NCI-H524 treated with DMSO at 0.1 percent for 48 hours (cell line): Measurements from ENCODE around the gene UPF3A.
"Not testable (repeated sequence)": the region's sequence is repeated elsewhere in the genome, so short reads cannot be mapped to it uniquely, and the experiment has no call there.

Experiments
- DNase-seq: peaks from one replicate; lab custom pipeline; 2025; lab: John Stamatoyannopoulos, UW

The UPF3A gene

GRCh38 chr13:114264313-114264712 lies 17.1 kb upstream of the UPF3A start:
- DNase-seq = not testable (repeated sequence)

- DNase-seq = no peak
Measured at GRCh38 chr13:114264886-114265611, 16.4 kb upstream of the UPF3A start.

DNA sequence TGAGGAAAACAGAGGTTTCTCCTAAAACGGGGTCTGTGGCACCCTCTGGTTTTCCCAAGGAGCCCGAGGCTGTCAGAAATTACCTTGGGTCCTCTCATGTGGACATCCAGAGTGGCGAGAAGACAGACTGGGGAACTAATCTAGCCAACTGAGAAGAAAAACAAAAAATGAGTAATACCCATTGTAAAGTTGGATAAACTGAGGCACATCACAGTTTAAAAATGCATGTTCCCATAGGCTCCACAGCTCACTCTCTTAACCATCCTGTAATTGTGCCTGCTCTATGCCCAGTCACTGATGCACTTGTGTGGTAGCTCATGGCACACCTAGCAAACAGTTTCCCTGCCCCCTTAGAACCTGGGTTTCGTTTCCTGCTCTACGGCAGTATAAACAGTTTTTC lies 15.2 kb upstream of the UPF3A start:
- DNase-seq = no peak

GRCh38 chr13:114268344-114269280 lies 12.8 kb upstream of the UPF3A start:
- DNase-seq = no peak

GRCh38 chr13:114269281-114269770 lies 12.1 kb upstream of the UPF3A start:
- DNase-seq = no peak

DNA sequence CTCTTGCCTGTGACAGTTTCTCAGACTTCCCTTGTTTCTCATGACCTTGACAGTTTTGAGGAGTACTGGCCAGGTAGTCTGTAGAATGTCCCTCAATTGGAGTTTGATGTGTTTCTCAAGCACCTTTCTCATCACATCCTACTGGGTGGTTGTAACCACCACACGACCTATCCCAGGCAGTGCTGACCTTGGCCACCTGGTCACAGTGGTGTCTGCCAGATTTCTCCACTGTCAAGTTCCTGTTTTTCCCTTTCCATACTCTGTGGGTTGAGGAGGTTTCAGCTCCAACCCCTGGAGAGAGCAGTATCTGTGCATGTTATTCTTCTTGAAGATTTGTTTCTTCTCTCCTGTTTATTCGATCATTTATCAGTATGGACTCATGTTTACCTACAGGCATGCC lies 8.4 kb upstream of the UPF3A start:
- DNase-seq = no peak

- DNase-seq = no peak
Measured at GRCh38 chr13:114275304-114275703, 6.1 kb upstream of the UPF3A start.

DNA sequence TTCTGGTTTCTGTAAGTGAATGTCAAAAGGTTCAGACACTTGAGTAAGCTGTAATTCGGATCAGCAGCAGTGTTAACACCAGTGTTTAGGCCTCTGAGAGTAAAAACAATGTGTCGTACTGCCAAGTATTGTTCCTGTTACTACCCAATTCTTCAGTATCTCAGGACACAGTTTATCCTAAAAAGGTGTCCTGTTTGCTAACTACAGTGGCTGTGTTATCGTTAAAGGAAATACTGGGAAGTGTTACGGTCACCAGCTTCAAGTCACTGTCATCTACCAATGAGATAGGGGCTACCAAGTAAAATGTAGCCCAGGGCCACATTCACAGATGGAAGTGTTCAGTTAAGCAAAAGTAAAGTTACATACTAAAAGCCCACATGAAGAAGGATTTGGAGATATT lies 2.3 kb upstream of the UPF3A start:
- DNase-seq = no peak

DNA sequence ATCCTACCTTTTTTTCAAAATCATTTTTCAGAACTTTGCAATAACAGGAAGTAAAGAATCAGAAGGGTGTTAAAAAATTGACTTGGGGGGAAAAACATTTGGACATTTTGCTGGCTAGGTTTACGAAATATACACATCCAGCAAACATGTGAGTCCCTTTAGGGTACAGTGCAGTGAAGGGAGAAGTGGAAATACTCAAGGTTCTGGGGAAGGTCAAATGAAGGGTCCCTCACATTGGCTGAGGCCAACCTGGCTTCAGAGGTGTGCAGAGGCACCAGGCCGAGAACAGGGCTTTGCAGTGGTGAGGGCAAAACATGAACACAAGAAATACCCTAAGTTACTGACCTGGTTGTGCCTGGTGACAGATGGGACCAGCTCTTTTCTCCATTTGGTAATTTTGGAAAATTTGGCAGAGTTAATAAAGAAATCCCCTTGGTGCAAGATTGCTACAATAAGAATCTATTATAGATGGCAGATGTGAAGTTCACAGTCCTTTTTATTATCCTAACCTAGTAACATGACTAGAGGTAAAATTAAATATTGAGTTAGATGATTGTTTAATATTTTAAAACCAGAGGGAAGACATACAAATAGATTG lies 1.5 kb upstream of the UPF3A start:
- no peak for DNase-seq

- DNase-seq = peak; percentile 33
Measured at GRCh38 chr13:114282041-114282670, 755 bp downstream of the UPF3A start.

- DNase-seq = no peak
Measured at GRCh38 chr13:114283576-114283975, 2.2 kb downstream of the UPF3A start.

DNA sequence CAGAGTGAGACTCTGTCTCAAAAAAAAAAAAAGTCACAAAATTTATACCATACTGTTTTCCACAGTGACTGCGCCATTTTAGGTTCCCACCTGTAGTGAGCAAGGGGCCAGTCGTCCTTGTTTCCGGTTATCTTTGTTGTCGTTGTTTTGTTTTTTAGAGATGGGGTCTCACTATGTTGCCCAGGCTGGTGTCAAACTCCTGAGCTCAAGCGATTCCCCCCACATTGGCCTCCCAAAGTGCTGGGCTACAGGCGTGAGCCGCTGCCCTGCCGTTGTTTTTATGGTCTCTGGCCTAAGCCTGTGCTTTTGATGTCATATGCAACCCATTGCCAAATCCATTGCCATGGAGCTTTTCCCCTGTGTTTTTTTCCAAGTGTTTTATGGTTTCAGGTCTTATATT lies 3.3 kb downstream of the UPF3A start:
- no peak for DNase-seq

- no peak for DNase-seq
Measured at GRCh38 chr13:114285166-114285808, 3.9 kb downstream of the UPF3A start.

DNA sequence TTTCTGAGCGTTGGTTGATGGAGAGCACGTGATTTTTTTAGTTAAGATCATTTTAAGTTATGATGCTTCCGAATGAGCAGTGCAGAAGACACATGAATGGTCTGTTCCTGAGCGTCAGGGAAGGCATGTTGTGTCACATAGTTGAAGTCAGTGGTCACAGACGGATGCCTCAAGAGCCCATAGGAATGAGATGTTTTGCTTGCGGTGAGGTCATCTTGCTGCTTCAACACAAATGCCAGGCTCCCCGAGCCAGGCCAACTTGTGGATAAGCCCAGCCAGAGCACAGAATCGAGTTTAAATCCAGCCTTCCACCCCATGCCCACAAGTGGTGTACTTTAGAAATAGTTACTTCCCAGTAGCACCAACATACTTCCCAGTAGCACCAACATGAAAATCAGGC lies 5.4 kb downstream of the UPF3A start:
- DNase-seq = no peak

- DNase-seq = no peak
Measured at GRCh38 chr13:114288157-114288591, 6.8 kb downstream of the UPF3A start.

- DNase-seq = no peak
Measured at GRCh38 chr13:114296448-114296847, 15.0 kb downstream of the UPF3A start.

DNA sequence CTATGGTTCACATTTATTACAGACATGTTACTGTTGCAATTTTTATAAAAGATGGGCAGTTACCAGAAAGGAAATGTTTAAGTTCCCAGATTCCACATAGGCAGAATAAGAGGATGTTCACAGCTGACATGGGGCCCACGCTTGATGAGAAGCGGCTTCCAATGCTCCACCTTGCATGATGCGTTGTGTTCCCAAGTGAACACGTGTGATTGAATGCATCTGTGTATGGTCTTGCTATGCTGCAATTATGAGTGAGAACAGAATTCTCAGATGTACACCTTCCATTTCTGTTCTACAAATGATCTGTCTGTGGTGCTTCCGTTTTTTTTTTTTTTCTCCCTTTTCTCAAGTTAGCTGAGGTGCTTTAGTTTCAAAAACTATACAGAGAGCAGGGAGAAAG lies 15.5 kb downstream of the UPF3A start:
- no peak for DNase-seq

DNA sequence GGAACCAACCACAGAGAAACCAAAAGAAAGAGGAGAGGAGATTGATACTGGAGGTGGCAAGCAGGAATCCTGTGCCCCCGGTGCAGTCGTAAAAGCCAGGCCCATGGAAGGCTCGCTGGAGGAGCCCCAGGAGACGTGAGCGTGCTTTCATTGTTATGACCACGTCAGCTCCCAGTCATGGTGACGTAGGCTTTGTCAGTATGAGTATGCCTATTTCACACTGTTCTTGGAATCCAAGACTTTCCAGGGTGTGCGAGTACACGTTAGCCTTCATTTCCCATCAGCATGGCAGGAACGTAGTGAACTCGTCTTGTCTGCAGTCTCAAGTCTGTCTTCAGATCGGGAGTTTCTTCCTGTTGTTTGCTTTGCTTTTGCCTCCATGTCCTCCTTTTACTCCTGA lies 17.5 kb downstream of the UPF3A start:
- no peak for DNase-seq

DNA sequence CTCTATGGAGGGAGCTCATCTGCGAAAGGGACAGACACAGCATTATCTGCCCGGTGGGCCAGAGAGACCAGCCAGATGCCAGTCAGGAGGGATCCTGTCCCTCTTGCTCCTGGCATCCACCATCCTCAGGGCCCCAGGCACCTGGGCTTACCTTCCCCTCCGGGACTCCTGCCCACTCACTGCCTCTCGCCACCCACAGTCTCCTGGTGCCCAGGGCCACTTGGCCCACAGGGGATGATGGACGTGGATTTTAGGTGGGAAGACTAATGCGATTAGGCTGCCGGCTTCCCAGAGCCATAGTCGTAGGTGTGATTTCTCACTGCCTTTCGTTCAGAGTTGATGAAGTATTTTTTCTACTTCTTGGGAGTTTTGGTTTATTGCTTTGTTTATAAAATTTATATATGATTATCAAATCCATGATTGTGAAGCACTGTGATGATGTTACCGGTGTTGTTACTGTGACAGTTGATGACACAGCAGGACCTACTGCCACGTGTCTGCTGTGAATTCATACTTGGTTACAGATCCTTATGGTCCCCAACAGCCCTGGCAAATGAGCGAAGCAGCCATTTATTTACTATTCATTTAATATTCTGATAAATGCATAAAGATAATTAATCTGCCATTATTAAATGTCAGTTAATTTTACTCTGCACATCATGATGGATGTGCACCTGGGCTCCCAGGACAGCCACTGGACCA lies 18.4 kb downstream of the UPF3A start:
- no peak for DNase-seq

GRCh38 chr13:114303700-114304327 lies 22.4 kb downstream of the UPF3A start:
- DNase-seq = no peak
